Upper lobe of left lung (tissue), 6 donors: ENCODE data around the gene WBP1L. TPM values are rescaled to one million over a fixed set of nuclear protein-coding genes. Genes with fewer than 3 reads are reported as not detected.

Experiments used
- ATAC-seq, 2 donors: fragments of 200-7000 bp; cut with Tn5 transposase; one replicate each; pipeline ENCODE4 v1.9.1; 2022; ENCODE audit warnings: mild to moderate bottlenecking in 2 of 2, moderate library complexity in 2 of 2; ENCODE audit not compliant: low FRiP score in 2 of 2
- DNase-seq, 2 donors: peaks; one replicate each; pipeline ENCODE4 v3.0.0-alpha.2; 2019 to 2020
- H3K27ac ChIP-seq, 4 donors: fragments of 200-600 bp; sonication (generic); one replicate each; pipeline ENCODE4 v1.5.1; 2016 to 2019
- H3K27me3 ChIP-seq, 4 donors: fragments of 200-600 bp; sonication (generic); one replicate each; pipeline ENCODE4 v1.5.1; 2017 to 2019
- H3K36me3 ChIP-seq, 4 donors: fragments of 200-600 bp; sonication (generic); one replicate each; pipeline ENCODE4 v1.5.1; 2016 to 2019
- H3K4me1 ChIP-seq, 4 donors: fragments of 200-600 bp; sonication (generic); one replicate each; pipeline ENCODE4 v1.5.1; 2018 to 2019
- H3K4me3 ChIP-seq, 4 donors: fragments of 200-600 bp; sonication (generic); one replicate each; pipeline ENCODE4 v1.5.1; 2017 to 2019; ENCODE audit warnings: mild to moderate bottlenecking in 2 of 4, moderate library complexity in 1 of 4
- H3K9me3 ChIP-seq, 4 donors: fragments of 200-600 bp; sonication (generic); one replicate each; pipeline ENCODE4 v1.5.1; 2018 to 2019
- CTCF ChIP-seq, 6 experiments: fragments of 450-650 bp in 4 of 6; fragments of 200-600 bp in 2 of 6; sonication (generic) in 2 of 6; IDR thresholded peaks; one replicate each; pipeline ENCODE4 v1.5.1; 2016 to 2019; ENCODE audit warnings: antibody characterized with exemption in 6 of 6
- EP300 ChIP-seq, 4 donors: sonication (generic); formaldehyde crosslinking; IDR thresholded peaks; one replicate each; pipeline ENCODE4 v1.5.1; 2017; ENCODE audit warnings: antibody characterized with exemption in 4 of 4, control low read depth in 2 of 4
- POLR2A ChIP-seq, 4 donors: fragments of 450-650 bp; IDR thresholded peaks; one replicate each; pipeline ENCODE4 v1.5.1; 2016 to 2017; ENCODE audit warnings: antibody characterized with exemption in 4 of 4, mild to moderate bottlenecking in 2 of 4
- POLR2AphosphoS5 ChIP-seq, 2 donors: sonication (generic); formaldehyde crosslinking; IDR thresholded peaks; one replicate each; pipeline ENCODE4 v1.5.1; 2017; ENCODE audit warnings: antibody characterized with exemption in 2 of 2
- WGBS, 2 donors: methylation state at CpG; one replicate each; pipeline ENCODE4 v1.1.5; 2017 to 2018; 5-methylcytosine and 5-hydroxymethylcytosine counted together
- total RNA-seq, 6 donors: library from RNA; depleted of rRNA in 4 of 6; stranded (reverse); fragments of >200 nt in 4 of 6; gene quantifications; one replicate each; pipeline versions ENCODE4 v1.1.0 to v1.2.1, GENCODE V29; 2016 to 2021
- donor health status: DM: no; HTN: no; CAD: no; lungs with moderate emphysema.
- donor health status: DM: no; HTN: yes; CAD: no; lungs with severe emphysema.

The WBP1L gene
- total RNA-seq, 6 donors from 2014 or later = 41.7 to 76.6 (median 54.7) TPM

DNA sequence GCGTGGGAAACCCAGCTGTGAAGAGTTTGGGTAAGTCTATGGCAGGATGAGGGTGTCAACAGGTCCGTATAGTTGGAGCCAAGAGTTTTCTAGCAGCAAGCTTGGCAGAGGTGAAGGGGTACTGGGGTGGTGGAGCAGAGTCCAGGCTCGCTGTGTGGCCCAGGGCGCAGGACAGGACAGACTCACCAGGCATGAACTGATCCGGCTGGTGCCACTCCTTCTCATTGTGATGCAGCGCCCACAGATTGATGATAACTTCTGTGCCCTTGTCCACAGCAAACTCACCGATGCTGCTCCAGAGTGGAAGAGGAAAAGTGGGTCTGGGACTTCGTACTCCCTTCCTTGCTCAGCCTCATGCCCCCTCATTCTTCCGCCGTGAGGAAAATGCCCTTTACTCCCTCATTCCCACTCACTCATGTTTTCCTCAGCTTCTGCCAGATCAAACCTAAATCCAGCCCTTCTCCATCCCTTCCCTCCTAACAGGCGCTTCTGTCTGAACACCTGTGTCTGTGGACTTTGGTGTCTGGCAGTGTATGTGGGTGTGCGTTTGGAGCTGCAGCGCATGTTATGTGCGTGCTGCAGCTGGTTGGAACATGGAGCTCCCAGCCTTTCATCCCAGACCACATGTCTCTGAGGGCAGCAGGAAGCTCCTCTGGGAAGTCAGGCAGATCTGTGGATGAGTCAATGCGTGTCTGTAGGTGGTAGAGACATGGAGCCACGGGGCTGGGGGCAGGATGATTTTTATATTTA, 87.7 kb downstream of the WBP1L start:
- WGBS, 2 donors = 80 to 87% methylated on average over 13 to 16 of the region's 16 CpGs
- ATAC-seq (no peak), DNase-seq (no peak)
- Histone ChIP-seq H3K27me3 (no peaks in the 10 kb centered on the region), H3K9me3 (no peaks in the 10 kb centered on the region), H3K4me3 (no peak overlapping the region), H3K27ac (no peak overlapping the region), H3K4me1 (peaks cover 0 to 11% (median 1%) of the 10 kb centered on the region in 4 donors), H3K36me3 (no peaks in the 10 kb centered on the region)
- TF ChIP-seq POLR2A (IDR thresholded peaks at IDR 0.05) = no peak
- no peak for TF ChIP-seq EP300 (IDR thresholded peaks at IDR 0.05)
- TF ChIP-seq CTCF (IDR thresholded peaks at IDR 0.05) = no peak
- TF ChIP-seq POLR2AphosphoS5 (IDR thresholded peaks at IDR 0.05) = no peak

- no peak for TF ChIP-seq POLR2A (IDR thresholded peaks at IDR 0.05)
- no peak for TF ChIP-seq CTCF (IDR thresholded peaks at IDR 0.05)
- no peak for TF ChIP-seq POLR2AphosphoS5 (IDR thresholded peaks at IDR 0.05)
- no peak for TF ChIP-seq EP300 (IDR thresholded peaks at IDR 0.05)
- Histone ChIP-seq H3K9me3 (no peaks in the 10 kb centered on the region), H3K36me3 (no peaks in the 10 kb centered on the region), H3K4me1 (peaks cover 0 to 11% (median 1%) of the 10 kb centered on the region in 4 donors), H3K27ac (no peak overlapping the region), H3K27me3 (no peaks in the 10 kb centered on the region), H3K4me3 (no peak overlapping the region)
- ATAC-seq (no peak), DNase-seq (peak in 1 of 2 donors; percentile 58)
- WGBS, 2 donors = 82 to 90% methylated on average over 13 to 14 of the region's 14 CpGs
These were observed 88.5 kb downstream of the WBP1L start for GRCh38 chr10:102832248-102832647.

GRCh38 chr10:102832987-102833386, 89.2 kb downstream of the WBP1L start:
- Histone ChIP-seq H3K9me3 (peaks cover 0 to under 1% (median 0%) of the 10 kb centered on the region in 4 donors), H3K27ac (no peak overlapping the region), H3K4me3 (no peak overlapping the region), H3K4me1 (peaks cover 0 to 11% (median 5%) of the 10 kb centered on the region in 4 donors), H3K36me3 (no peaks in the 10 kb centered on the region), H3K27me3 (no peaks in the 10 kb centered on the region)
- 86 to 95% methylated on average over 3 to 4 of the region's 4 CpGs for WGBS, 2 donors
- no peak for ATAC-seq
- DNase-seq = no peak
- no peak for TF ChIP-seq POLR2AphosphoS5 (IDR thresholded peaks at IDR 0.05)
- TF ChIP-seq EP300 (IDR thresholded peaks at IDR 0.05) = no peak
- TF ChIP-seq POLR2A (IDR thresholded peaks at IDR 0.05) = no peak
- TF ChIP-seq CTCF (IDR thresholded peaks at IDR 0.05) = no peak

GRCh38 chr10:102834143-102834542, 90.4 kb downstream of the WBP1L start:
- H3K9me3 ChIP-seq = peaks cover 0 to 7% (median 5%) of the 10 kb centered on the region in 4 donors
- no peak overlapping the region for H3K27ac ChIP-seq
- 52 to 60% methylated on average over 9 of the region's 9 CpGs for WGBS, 2 donors
- TF ChIP-seq POLR2AphosphoS5 (IDR thresholded peaks at IDR 0.05) = no peak
- TF ChIP-seq EP300 (IDR thresholded peaks at IDR 0.05) = no peak
- TF ChIP-seq POLR2A (IDR thresholded peaks at IDR 0.05) = no peak
- no peak for TF ChIP-seq CTCF (IDR thresholded peaks at IDR 0.05)
- ATAC-seq (peak in 1 of 2 donors; percentile 63), DNase-seq (no peak)
- no peaks in the 10 kb centered on the region for H3K27me3 ChIP-seq
- no peaks in the 10 kb centered on the region for H3K36me3 ChIP-seq
- H3K4me3 ChIP-seq = no peak overlapping the region
- peaks cover 0 to 11% (median 5%) of the 10 kb centered on the region in 4 donors for H3K4me1 ChIP-seq
